Stimulated activated CD4-positive, alpha-beta T cell treated with anti-CD3 and anti-CD28 coated beads, TNF-alpha, amount 100 ng/mL, for 1 hour (primary cell): ENCODE measurements around the gene NKRF.
A peak's percentile ranks its signal among the peaks of the same experiment; 100 is the strongest.
"Not testable (repeated sequence)": the region's sequence is repeated elsewhere in the genome, so short reads cannot be mapped to it uniquely, and the experiment has no call there.

ENCODE experiments used
- DNase-seq, 3 donors: peaks; one replicate each; pipeline ENCODE4 v3.0.0-alpha.2; 2020; ENCODE audit warnings: low read depth in 3 of 3, low spot score in 1 of 3

NKRF gene

DNA sequence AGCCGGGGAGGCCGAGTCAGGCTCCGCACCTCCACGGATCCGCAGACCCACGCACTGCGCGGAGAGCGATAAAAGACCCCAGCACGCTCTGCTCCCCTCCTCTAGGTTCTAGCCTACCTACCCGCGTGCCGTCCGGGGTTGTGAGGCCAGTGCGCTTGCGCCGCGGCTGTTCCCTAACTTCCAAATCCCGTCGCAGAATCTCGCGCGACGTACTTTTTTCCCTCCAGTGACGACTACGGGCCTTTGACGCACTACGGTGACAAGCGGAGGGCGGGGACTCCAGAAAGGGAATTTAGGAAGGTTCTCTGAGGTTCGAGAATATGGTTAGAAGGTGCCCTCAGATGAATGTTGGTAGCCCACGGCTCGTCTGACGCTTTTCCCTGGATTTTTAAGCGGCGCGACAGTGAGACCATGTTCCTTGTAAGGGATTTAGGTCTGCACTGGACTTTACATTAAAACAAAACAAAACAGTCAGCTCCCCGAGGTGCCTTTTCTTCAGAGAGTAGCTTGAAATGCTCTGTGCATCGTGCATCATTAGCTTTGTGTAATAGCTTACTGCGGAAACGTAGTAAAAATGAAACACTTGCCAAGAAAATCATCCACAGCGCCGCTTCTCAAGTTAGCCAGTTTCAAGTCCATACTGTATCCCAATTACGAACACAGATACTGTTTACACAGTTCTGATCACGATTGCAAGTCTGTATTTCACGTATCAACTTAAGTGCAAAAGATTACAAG is at the start of gene NKRF:
Gene NKRF, minus strand, starts transcription at position 145 of the 738 bp plus-strand sequence.
- DNase-seq, result peak; percentile 74 to 81 (median 81)

DNA sequence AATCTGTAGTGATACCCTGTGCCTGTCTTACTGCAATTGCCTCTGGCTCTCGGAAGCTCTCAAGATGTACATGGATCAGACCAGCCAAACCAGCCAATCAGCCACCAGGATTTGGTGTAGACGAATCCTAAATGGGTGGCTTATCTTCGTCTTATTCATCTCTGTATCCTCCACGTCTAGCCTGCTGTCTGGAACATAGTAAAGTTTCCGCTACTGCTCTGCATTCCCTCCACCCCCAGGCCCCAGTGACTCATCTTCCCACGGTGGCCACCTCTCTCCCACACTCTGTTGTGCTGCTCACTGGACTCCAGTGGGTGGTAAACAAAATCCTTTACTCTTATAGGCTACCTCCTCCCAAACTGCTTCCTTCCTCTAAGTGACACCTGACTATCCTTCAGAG is 48.9 kb upstream of the NKRF start:
- peak; percentile 22 to 46 (median 42) for DNase-seq

DNA sequence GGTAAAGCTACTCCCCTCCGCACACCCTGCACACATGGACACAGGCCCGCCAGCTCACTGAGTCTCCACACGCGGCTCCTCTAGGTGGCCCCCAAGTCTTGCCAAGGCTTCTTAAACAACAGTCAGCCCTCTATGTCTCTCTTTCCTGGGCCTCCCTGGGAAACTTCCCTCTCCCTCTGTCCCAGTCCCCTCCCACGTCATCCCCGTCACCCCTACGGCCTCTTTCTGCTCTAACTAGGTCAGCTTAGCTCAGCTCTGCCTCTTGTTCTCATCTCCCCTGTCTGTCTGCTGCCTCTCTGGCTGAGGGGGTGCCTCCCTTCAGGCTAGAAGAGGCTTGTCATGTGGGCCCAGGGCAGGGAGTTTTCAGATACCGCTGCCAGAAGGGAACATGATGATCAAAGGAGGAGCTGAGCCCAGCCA is 47.9 kb upstream of the NKRF start:
- DNase-seq, result no peak

DNA sequence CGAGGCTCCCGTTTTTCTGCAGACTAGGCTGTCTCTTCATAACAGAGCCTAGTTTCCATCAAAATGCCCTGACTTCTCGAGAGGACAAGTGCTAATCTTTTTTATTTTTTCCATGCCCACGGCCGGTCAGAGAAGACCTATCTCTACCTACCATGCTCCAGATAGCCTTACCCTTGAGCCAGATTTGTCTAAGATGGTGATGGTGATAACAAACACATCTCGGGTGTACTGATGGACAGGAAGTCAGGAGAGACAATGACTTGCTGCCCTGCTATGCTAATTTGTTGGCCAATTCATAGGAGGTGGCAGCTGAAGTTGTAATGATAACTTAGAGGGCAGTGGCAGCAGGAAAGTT is 42.2 kb upstream of the NKRF start:
- no peak for DNase-seq

GRCh38 chrX:119647552-119648420 is 41.6 kb upstream of the NKRF start:
- peak in 1 of 3 donors; percentile 16 for DNase-seq

GRCh38 chrX:119647089-119647488 is 40.9 kb upstream of the NKRF start:
- no peak for DNase-seq

GRCh38 chrX:119646515-119646914 is 40.3 kb upstream of the NKRF start:
- DNase-seq, result no peak

DNA sequence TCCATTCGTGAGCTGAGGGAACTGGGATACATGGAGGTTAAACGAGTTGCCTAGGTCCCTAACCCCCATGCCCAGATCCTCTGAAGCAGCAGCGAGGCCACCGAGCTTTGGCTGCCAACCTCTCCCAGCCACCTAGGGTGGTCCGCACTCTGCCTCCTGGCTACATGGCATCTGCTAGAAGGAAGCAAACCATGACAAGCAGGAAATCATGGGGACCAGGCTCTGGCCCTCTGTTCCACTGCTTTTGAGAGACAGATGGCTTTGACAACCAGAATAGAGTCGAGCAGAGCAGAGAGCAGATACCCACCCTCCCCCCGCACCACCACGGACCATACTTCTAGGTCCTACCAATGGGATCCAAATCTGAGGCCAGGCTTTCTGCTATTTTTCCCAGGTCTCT is 37.5 kb upstream of the NKRF start:
- no peak for DNase-seq

- DNase-seq, result no peak
These were observed 34.5 kb upstream of the NKRF start for GRCh38 chrX:119640731-119641170.

DNA sequence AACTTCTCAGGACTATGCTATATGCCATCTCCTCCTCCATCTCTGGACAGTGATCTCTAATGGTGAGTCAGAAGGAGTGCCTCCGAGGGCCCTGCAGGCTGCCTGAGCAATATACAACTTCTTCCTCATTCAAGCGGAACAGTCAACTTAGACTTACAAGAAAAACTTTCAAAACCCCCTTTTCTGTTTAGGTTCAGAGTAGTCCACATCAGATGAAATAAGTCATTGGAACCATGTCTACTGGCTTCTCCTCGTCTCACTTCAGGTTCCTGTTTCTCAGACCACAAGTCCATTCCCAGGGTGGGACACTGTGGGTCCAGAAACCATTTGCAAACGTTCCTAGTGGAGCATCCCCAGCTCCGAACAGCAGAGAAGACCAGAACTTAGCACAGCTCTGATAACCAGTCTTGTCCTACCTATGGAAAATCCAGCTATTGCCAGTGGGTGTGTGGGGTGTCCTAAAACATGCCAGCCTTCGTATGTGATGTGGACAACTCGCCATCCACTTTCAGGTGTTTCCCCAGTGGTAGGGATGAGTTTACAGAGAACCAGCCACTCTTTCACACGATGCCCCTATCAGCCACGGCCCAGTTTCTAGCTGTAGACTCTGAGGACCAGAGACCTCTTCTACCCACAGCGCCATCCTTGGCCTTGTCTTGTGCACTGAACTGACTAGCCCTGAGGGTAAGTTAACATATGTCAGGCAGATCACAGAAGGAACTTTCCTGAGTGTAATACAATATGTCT is 32.7 kb upstream of the NKRF start:
- no peak for DNase-seq

DNA sequence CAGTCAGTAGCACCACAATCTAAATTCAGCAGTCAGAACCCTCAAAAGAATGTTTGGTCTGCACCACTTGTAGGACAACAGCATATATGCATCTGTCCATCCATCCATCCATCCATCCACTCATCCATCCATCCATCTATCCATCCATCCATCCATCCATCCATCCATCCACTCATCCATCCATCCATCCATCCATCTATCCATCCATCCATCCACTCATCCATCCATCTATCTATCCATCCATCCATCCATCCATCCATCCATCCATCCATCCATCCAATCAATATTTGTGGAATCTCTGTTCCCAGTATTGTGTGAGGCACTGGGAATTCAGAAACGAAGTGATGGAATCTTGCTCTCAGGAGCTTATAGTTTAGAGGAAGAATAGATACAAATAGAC is 31.2 kb upstream of the NKRF start:
- DNase-seq, result not testable (repeated sequence)

DNA sequence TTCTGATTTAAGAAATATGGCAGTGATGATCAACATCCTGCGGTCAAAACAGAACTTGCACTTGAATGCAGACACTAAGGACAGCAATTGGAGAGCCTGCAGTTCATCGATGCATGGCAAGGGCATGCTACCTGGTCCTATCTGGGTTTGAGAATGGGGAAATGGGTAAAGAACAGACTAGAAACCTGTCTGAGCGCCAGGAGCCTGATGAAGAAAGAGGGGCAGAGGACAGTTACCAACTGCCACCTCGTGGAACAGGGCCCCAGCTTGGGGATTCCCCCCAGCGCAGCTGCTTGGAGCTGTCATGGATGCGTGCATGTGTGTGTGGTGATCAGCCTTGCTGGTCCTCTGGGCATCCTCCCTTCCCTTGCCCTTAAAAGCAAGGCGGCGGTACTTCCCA is 30.2 kb upstream of the NKRF start:
- no peak for DNase-seq

- DNase-seq, result no peak
These were observed 29.6 kb upstream of the NKRF start for GRCh38 chrX:119635799-119636198.

DNA sequence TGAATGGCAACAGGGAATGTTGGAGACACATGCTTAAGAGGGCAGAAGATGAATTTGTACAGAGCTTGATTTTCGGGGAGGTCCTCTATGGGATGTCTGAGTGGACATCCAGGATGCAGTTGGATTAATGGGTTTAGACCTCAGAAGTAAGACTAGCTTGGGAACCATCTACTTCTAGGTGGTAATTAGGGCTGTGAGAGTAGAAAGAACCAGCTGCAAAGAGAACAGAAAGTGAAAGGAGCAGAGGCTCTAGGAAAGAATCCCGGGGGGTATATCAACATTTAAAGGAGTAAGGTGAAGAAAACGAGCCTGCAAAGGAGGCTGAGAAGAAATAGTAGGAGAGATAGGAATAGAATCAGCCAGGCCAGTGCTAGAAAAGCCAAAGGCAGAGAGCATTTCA is 29.0 kb upstream of the NKRF start:
- no peak for DNase-seq

DNA sequence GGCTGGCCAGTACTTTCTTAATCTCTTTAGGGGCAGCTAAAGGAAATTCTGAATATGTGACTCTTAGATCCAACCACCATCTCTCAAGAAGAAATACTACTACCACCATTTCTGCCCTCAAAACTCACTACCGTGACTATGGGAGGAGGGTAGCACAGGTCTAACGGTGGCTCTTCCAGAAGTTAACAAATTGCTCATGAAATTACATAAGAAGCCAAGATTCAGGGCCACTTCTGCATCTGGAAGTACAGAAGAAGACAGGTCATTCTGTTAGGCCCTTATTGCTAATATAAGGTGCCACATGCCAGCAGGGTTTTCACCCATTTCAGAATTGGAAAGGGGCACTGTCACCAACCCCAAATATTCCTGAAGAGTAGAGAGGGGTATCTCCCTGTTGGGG is 19.6 kb upstream of the NKRF start:
- DNase-seq, result no peak

DNA sequence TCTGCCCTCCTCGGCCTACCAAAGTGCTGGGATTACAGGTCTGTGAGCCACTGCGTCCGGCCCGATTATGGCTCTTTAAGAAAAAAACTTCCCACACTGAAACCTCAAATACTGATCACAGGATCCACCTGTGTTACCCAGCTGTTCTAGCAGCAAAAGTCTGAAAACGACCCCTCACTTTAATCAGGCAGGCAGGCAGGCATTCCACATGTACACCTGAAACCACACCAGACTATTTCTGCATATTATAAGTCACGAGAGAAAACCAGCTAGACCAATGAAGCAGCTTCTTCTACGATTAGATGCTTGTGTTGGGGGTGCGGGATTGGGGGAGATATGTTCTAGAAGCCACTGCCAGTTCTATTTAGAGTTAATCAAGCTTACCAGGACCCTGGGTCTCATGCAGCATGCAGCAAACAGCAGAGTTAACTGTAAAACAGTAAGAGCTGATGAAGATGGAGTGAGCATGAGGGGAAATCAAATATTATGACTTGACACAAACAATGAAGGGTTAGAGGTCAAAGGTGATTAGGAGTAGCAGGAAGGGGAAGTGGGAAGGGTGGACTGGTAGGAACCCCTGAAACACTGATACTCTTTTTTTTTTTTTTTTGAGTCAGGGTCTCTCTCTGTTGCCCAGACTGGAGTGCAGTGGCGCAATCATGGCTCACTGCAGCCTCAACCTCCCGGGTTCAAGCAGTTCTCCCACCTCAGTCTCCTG is 18.9 kb upstream of the NKRF start:
- DNase-seq, result no peak

- no peak for DNase-seq
These were observed 18.2 kb upstream of the NKRF start for GRCh38 chrX:119624417-119624816.

GRCh38 chrX:119622356-119623232 is 16.4 kb upstream of the NKRF start:
- DNase-seq, result no peak

GRCh38 chrX:119618439-119618838 is 12.2 kb upstream of the NKRF start:
- DNase-seq, result no peak

DNA sequence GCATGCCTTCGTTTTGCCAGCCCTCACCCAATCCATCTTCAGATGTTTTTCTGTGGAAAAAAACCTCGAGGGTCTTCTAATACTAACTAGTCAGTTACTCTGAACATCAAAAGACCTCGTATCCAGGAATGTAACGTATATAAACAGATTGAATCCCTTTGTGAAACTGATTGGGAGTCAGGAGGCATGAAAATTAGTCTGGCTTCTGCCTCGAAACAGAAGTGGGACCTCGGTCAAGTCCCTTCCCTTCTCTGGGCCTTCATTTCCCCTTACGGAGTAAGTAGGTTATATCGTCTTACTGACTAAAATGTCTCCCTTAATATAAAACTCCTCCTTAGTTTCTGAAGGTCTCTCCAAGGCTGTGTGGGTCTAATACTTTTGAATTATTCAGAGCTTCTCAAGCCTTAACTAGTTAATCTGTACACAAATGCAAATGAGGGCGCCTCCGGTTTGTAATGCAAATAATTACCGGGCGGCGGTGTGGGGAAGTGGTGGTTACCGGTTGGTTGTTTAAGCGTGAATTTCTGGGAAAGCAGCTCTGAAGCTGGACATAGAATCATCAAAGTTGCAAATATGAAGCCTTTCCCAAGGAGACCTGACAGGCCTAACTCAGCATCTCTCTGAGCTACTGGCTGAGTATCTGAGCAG is 11.4 kb upstream of the NKRF start:
- no peak for DNase-seq
